Left ventricle myocardium inferior (tissue), 1 donor: ENCODE data around the gene PROC. TPM values are rescaled to one million over a fixed set of nuclear protein-coding genes. Genes with fewer than 3 reads are reported as not detected.

Experiments used
- DNase-seq: peaks from one replicate; pipeline ENCODE4 v3.0.0-alpha.2; 2020
- H3K27ac ChIP-seq: fragments of 200-600 bp; replicated peaks from 2 replicates; pipeline ENCODE4 v1.8.0; 2021
- H3K27me3 ChIP-seq: fragments of 200-600 bp; 2 replicates; pipeline ENCODE4 v1.8.0; 2021; ENCODE audit warnings: low read depth
- H3K36me3 ChIP-seq: fragments of 200-600 bp; 2 replicates; pipeline ENCODE4 v1.8.0; 2021
- H3K4me1 ChIP-seq: fragments of 200-600 bp; 2 replicates; pipeline ENCODE4 v1.8.0; 2021
- H3K4me3 ChIP-seq: fragments of 200-600 bp; 2 replicates; pipeline ENCODE4 v1.8.0; 2021; ENCODE audit warnings: mild to moderate bottlenecking, moderate library complexity
- H3K9me3 ChIP-seq: fragments of 200-600 bp; replicated peaks from 2 replicates; pipeline ENCODE4 v1.8.0; 2021
- intact Hi-C: fragments of 100-400 bp; cut with micrococcal nuclease; formaldehyde crosslinking; loops from one replicate; pipeline ENCODE4 v1.11.0; 2022
- total RNA-seq: library from RNA; stranded (reverse); fragmentation: NEBNext Ultra II Directional; extraction: Animal tissue kit (Norgen Biotek cat#: 25700); gene quantifications from one replicate; pipeline ENCODE4 v1.2.1, GENCODE V29; 2021
- TF ChIP-seq, protein P1 (sequence below): fragments of 200-600 bp; IDR thresholded peaks from 2 replicates; pipeline ENCODE4 v1.8.0; 2021; ENCODE audit warnings: antibody characterized with exemption, mild to moderate bottlenecking, borderline replicate concordance
- donor health status: DM: no; HTN: yes; CAD: no; lungs with severe emphysema.

The PROC gene
- total RNA-seq, 1 donor from 2014 or later: not detected

DNA sequence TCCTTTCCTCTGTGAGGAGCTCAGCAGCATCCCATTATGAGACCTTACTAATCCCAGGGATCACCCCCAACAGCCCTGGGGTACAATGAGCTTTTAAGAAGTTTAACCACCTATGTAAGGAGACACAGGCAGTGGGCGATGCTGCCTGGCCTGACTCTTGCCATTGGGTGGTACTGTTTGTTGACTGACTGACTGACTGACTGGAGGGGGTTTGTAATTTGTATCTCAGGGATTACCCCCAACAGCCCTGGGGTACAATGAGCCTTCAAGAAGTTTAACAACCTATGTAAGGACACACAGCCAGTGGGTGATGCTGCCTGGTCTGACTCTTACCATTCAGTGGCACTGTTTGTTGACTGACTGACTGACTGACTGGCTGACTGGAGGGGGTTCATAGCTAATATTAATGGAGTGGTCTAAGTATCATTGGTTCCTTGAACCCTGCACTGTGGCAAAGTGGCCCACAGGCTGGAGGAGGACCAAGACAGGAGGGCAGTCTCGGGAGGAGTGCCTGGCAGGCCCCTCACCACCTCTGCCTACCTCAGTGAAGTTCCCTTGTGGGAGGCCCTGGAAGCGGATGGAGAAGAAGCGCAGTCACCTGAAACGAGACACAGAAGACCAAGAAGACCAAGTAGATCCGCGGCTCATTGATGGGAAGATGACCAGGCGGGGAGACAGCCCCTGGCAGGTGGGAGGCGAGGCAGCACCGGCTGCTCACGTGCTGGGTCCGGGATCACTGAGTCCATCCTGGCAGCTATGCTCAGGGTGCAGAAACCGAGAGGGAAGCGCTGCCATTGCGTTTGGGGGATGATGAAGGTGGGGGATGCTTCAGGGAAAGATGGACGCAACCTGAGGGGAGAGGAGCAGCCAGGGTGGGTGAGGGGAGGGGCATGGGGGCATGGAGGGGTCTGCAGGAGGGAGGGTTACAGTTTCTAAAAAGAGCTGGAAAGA, 7.6 kb downstream of the PROC start:
- TF ChIP-seq, protein P1, sequence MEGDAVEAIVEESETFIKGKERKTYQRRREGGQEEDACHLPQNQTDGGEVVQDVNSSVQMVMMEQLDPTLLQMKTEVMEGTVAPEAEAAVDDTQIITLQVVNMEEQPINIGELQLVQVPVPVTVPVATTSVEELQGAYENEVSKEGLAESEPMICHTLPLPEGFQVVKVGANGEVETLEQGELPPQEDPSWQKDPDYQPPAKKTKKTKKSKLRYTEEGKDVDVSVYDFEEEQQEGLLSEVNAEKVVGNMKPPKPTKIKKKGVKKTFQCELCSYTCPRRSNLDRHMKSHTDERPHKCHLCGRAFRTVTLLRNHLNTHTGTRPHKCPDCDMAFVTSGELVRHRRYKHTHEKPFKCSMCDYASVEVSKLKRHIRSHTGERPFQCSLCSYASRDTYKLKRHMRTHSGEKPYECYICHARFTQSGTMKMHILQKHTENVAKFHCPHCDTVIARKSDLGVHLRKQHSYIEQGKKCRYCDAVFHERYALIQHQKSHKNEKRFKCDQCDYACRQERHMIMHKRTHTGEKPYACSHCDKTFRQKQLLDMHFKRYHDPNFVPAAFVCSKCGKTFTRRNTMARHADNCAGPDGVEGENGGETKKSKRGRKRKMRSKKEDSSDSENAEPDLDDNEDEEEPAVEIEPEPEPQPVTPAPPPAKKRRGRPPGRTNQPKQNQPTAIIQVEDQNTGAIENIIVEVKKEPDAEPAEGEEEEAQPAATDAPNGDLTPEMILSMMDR: no peak
- DNase-seq: no peak
- Histone ChIP-seq H3K27ac (no peak overlapping the region), H3K36me3 (no peaks in the 10 kb centered on the region), H3K4me3 (no peak overlapping the region), H3K9me3 (no peaks in the 10 kb centered on the region), H3K4me1 (peaks cover 15% of the 10 kb centered on the region), H3K27me3 (peaks cover 58% of the 10 kb centered on the region)
- intact Hi-C loops: no loop called here

DNA sequence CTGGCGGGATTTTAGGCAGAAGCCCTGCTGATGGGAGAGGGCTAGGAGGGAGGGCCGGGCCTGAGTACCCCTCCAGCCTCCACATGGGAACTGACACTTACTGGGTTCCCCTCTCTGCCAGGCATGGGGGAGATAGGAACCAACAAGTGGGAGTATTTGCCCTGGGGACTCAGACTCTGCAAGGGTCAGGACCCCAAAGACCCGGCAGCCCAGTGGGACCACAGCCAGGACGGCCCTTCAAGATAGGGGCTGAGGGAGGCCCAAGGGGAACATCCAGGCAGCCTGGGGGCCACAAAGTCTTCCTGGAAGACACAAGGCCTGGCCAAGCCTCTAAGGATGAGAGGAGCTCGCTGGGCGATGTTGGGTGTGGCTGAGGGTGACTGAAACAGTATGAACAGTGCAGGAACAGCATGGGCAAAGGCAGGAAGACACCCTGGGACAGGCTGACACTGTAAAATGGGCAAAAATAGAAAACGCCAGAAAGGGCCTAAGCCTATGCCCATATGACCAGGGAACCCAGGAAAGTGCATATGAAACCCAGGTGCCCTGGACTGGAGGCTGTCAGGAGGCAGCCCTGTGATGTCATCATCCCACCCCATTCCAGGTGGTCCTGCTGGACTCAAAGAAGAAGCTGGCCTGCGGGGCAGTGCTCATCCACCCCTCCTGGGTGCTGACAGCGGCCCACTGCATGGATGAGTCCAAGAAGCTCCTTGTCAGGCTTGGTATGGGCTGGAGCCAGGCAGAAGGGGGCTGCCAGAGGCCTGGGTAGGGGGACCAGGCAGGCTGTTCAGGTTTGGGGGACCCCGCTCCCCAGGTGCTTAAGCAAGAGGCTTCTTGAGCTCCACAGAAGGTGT, 8.5 kb downstream of the PROC start:
- TF ChIP-seq, protein P1: no peak
- peaks cover 49% of the 10 kb centered on the region for H3K27me3 ChIP-seq
- intact Hi-C loops: no loop called here
- peaks cover 15% of the 10 kb centered on the region for H3K4me1 ChIP-seq
- no peak overlapping the region for H3K27ac ChIP-seq
- no peaks in the 10 kb centered on the region for H3K36me3 ChIP-seq
- DNase-seq: no peak
- no peak overlapping the region for H3K4me3 ChIP-seq
- H3K9me3 ChIP-seq: no peaks in the 10 kb centered on the region

DNA sequence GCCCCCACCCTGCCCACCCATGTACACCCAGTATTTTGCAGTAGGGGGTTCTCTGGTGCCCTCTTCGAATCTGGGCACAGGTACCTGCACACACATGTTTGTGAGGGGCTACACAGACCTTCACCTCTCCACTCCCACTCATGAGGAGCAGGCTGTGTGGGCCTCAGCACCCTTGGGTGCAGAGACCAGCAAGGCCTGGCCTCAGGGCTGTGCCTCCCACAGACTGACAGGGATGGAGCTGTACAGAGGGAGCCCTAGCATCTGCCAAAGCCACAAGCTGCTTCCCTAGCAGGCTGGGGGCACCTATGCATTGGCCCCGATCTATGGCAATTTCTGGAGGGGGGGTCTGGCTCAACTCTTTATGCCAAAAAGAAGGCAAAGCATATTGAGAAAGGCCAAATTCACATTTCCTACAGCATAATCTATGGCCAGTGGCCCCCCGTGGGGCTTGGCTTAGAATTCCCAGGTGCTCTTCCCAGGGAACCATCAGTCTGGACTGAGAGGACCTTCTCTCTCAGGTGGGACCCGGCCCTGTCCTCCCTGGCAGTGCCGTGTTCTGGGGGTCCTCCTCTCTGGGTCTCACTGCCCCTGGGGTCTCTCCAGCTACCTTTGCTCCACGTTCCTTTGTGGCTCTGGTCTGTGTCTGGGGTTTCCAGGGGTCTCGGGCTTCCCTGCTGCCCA, 9.3 kb downstream of the PROC start:
- Histone ChIP-seq H3K27me3 (peaks cover 41% of the 10 kb centered on the region), H3K36me3 (no peaks in the 10 kb centered on the region), H3K4me3 (no peak overlapping the region), H3K4me1 (peaks cover 14% of the 10 kb centered on the region), H3K27ac (no peak overlapping the region), H3K9me3 (no peaks in the 10 kb centered on the region)
- no peak for DNase-seq
- TF ChIP-seq, protein P1: no peak
- intact Hi-C loops: no loop called here

DNA sequence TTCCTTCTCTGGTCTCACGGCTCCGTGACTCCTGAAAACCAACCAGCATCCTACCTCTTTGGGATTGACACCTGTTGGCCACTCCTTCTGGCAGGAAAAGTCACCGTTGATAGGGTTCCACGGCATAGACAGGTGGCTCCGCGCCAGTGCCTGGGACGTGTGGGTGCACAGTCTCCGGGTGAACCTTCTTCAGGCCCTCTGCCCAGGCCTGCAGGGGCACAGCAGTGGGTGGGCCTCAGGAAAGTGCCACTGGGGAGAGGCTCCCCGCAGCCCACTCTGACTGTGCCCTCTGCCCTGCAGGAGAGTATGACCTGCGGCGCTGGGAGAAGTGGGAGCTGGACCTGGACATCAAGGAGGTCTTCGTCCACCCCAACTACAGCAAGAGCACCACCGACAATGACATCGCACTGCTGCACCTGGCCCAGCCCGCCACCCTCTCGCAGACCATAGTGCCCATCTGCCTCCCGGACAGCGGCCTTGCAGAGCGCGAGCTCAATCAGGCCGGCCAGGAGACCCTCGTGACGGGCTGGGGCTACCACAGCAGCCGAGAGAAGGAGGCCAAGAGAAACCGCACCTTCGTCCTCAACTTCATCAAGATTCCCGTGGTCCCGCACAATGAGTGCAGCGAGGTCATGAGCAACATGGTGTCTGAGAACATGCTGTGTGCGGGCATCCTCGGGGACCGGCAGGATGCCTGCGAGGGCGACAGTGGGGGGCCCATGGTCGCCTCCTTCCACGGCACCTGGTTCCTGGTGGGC, 10.0 kb downstream of the PROC start:
- no peak overlapping the region for H3K4me3 ChIP-seq
- TF ChIP-seq, protein P1: no peak
- no peaks in the 10 kb centered on the region for H3K9me3 ChIP-seq
- no peak for DNase-seq
- peaks cover 34% of the 10 kb centered on the region for H3K27me3 ChIP-seq
- no peaks in the 10 kb centered on the region for H3K36me3 ChIP-seq
- intact Hi-C loops: no loop called here
- H3K27ac ChIP-seq: no peak overlapping the region
- peaks cover 7% of the 10 kb centered on the region for H3K4me1 ChIP-seq

DNA sequence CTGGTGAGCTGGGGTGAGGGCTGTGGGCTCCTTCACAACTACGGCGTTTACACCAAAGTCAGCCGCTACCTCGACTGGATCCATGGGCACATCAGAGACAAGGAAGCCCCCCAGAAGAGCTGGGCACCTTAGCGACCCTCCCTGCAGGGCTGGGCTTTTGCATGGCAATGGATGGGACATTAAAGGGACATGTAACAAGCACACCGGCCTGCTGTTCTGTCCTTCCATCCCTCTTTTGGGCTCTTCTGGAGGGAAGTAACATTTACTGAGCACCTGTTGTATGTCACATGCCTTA, 10.5 kb downstream of the PROC start:
- peaks cover 1% of the 10 kb centered on the region for H3K4me1 ChIP-seq

More for the DNA sequence above, 10.5 kb downstream of the PROC start:
- intact Hi-C loops: no loop called here
- no peak overlapping the region for H3K4me3 ChIP-seq
- no peaks in the 10 kb centered on the region for H3K9me3 ChIP-seq
- H3K27ac ChIP-seq: no peak overlapping the region
- H3K36me3 ChIP-seq: no peaks in the 10 kb centered on the region
- no peak for DNase-seq
- TF ChIP-seq, protein P1: no peak
- H3K27me3 ChIP-seq: peaks cover 28% of the 10 kb centered on the region
